HUES64 (cell line): ENCODE measurements around the gene PRDM15.

ENCODE experiments used
- H3K27ac ChIP-seq: 2 replicates; pipeline ENCODE4 v1.7.0; 2013; ENCODE audit warnings: low read depth, low read length, inconsistent platforms
- H3K27me3 ChIP-seq: 2 replicates; pipeline ENCODE4 v1.6.1; 2013; ENCODE audit warnings: mild to moderate bottlenecking, low read length; ENCODE audit not compliant: insufficient read depth
- H3K36me3 ChIP-seq: 2 replicates; pipeline ENCODE4 v1.6.1; 2013; ENCODE audit warnings: mild to moderate bottlenecking, low read length; ENCODE audit not compliant: insufficient read depth
- H3K4me1 ChIP-seq: 2 replicates; pipeline ENCODE4 v1.6.1; 2013; ENCODE audit warnings: mild to moderate bottlenecking, low read length, moderate library complexity; ENCODE audit not compliant: insufficient read depth
- H3K4me3 ChIP-seq: 2 replicates; pipeline ENCODE4 v1.5.1; 2013; ENCODE audit warnings: mild to moderate bottlenecking, low read length, moderate library complexity
- H3K9ac ChIP-seq: 2 replicates; pipeline ENCODE4 v1.6.1; 2013; ENCODE audit warnings: mild to moderate bottlenecking, low read depth, low read length
- H3K9me3 ChIP-seq: 2 replicates; pipeline ENCODE4 v1.6.1; 2013; ENCODE audit warnings: low read depth, low read length; ENCODE audit not compliant: insufficient read depth
- WGBS: fragments of 150-250, 120-280 bp; methylation state at CpG from one replicate; pipeline ENCODE4 v1.1.7; 2013; ENCODE audit warnings: missing lambda C conversion rate; 5-methylcytosine and 5-hydroxymethylcytosine counted together

Gene PRDM15

GRCh38 chr21:41831453-41831831 is 47.7 kb downstream of the PRDM15 start:
- WGBS: 91% methylated on average over 8 of the region's 8 CpGs
- Histone ChIP-seq H3K4me3 (no peak overlapping the region), H3K9ac (no peak overlapping the region), H3K27me3 (no peaks in the 10 kb centered on the region), H3K9me3 (no peaks in the 10 kb centered on the region), H3K4me1 (peaks cover 8% of the 10 kb centered on the region), H3K27ac (no peak overlapping the region), H3K36me3 (peaks cover 6% of the 10 kb centered on the region)

- no peaks in the 10 kb centered on the region for H3K27me3 ChIP-seq
- no peaks in the 10 kb centered on the region for H3K9me3 ChIP-seq
- H3K9ac ChIP-seq: no peak overlapping the region
- peaks cover 10% of the 10 kb centered on the region for H3K36me3 ChIP-seq
- no peak overlapping the region for H3K4me3 ChIP-seq
- H3K27ac ChIP-seq: no peak overlapping the region
- WGBS: 92% methylated on average over 21 of the region's 21 CpGs
- H3K4me1 ChIP-seq: peaks cover 6% of the 10 kb centered on the region
Observed at GRCh38 chr21:41830764-41831452, 48.2 kb downstream of the PRDM15 start.

- Histone ChIP-seq H3K27me3 (no peaks in the 10 kb centered on the region), H3K4me1 (peaks cover 2% of the 10 kb centered on the region; the same call in 1 of the 2 replicates), H3K36me3 (peaks cover 13% of the 10 kb centered on the region), H3K27ac (no peak overlapping the region), H3K4me3 (no peak overlapping the region), H3K9ac (no peak overlapping the region), H3K9me3 (no peaks in the 10 kb centered on the region)
- WGBS: 98% methylated on average over 2 of the region's 2 CpGs
Observed at GRCh38 chr21:41830145-41830707, 48.9 kb downstream of the PRDM15 start.

- Histone ChIP-seq H3K4me3 (no peak overlapping the region), H3K27me3 (no peaks in the 10 kb centered on the region), H3K36me3 (peaks cover 13% of the 10 kb centered on the region), H3K9ac (no peak overlapping the region), H3K9me3 (no peaks in the 10 kb centered on the region), H3K4me1 (no peaks in the 10 kb centered on the region), H3K27ac (no peak overlapping the region)
- 60% methylated on average over 3 of the region's 3 CpGs for WGBS
Observed at GRCh38 chr21:41828884-41829360, 50.2 kb downstream of the PRDM15 start.

- H3K36me3 ChIP-seq: peaks cover 13% of the 10 kb centered on the region
- 91% methylated on average over 42 of the region's 42 CpGs for WGBS
- H3K4me3 ChIP-seq: no peak overlapping the region
- H3K27ac ChIP-seq: no peak overlapping the region
- no peaks in the 10 kb centered on the region for H3K9me3 ChIP-seq
- no peak overlapping the region for H3K9ac ChIP-seq
- no peaks in the 10 kb centered on the region for H3K27me3 ChIP-seq
- no peaks in the 10 kb centered on the region for H3K4me1 ChIP-seq
Observed at GRCh38 chr21:41827951-41828883, 50.9 kb downstream of the PRDM15 start.

GRCh38 chr21:41825881-41826280 is 53.3 kb downstream of the PRDM15 start:
- no peak overlapping the region for H3K27ac ChIP-seq
- no peak overlapping the region for H3K4me3 ChIP-seq
- no peak overlapping the region for H3K9ac ChIP-seq
- no peaks in the 10 kb centered on the region for H3K9me3 ChIP-seq
- H3K27me3 ChIP-seq: no peaks in the 10 kb centered on the region
- 96% methylated on average over 16 of the region's 16 CpGs for WGBS
- peaks cover 13% of the 10 kb centered on the region for H3K36me3 ChIP-seq
- no peaks in the 10 kb centered on the region for H3K4me1 ChIP-seq

GRCh38 chr21:41825216-41825615 is 53.9 kb downstream of the PRDM15 start:
- WGBS: 84% methylated on average over 15 of the region's 15 CpGs
- Histone ChIP-seq H3K27ac (no peak overlapping the region), H3K9ac (no peak overlapping the region), H3K27me3 (no peaks in the 10 kb centered on the region), H3K4me3 (no peak overlapping the region), H3K9me3 (no peaks in the 10 kb centered on the region), H3K36me3 (peaks cover 13% of the 10 kb centered on the region), H3K4me1 (no peaks in the 10 kb centered on the region)

- Histone ChIP-seq H3K4me1 (no peaks in the 10 kb centered on the region), H3K9me3 (no peaks in the 10 kb centered on the region), H3K36me3 (peaks cover 13% of the 10 kb centered on the region), H3K4me3 (no peak overlapping the region), H3K9ac (no peak overlapping the region), H3K27me3 (no peaks in the 10 kb centered on the region), H3K27ac (no peak overlapping the region)
- 86% methylated on average over 22 of the region's 22 CpGs for WGBS
Observed at GRCh38 chr21:41824466-41825207, 54.5 kb downstream of the PRDM15 start.

GRCh38 chr21:41823906-41824305 is 55.2 kb downstream of the PRDM15 start:
- Histone ChIP-seq H3K4me1 (no peaks in the 10 kb centered on the region), H3K36me3 (peaks cover 13% of the 10 kb centered on the region), H3K27me3 (no peaks in the 10 kb centered on the region), H3K9ac (no peak overlapping the region), H3K4me3 (no peak overlapping the region), H3K27ac (no peak overlapping the region), H3K9me3 (no peaks in the 10 kb centered on the region)
- 96% methylated on average over 12 of the region's 12 CpGs for WGBS

GRCh38 chr21:41823166-41823565 is 56.0 kb downstream of the PRDM15 start:
- H3K4me1 ChIP-seq: no peaks in the 10 kb centered on the region
- no peak overlapping the region for H3K9ac ChIP-seq
- H3K27me3 ChIP-seq: no peaks in the 10 kb centered on the region
- no peak overlapping the region for H3K27ac ChIP-seq
- H3K4me3 ChIP-seq: no peak overlapping the region
- WGBS: 96% methylated on average over 21 of the region's 21 CpGs
- H3K9me3 ChIP-seq: no peaks in the 10 kb centered on the region
- peaks cover 12% of the 10 kb centered on the region for H3K36me3 ChIP-seq
